HT-29 (cell line): ENCODE data around the gene DOCK10. TPM values are rescaled to one million over a fixed set of nuclear protein-coding genes. Genes with fewer than 3 reads are reported as not detected.

ENCODE experiments used
- DNase-seq: peaks from one replicate; pipeline ENCODE4 v3.0.0-alpha.2; 2015; ENCODE audit warnings: low spot score
- total RNA-seq: library from RNA; depleted of rRNA; stranded (reverse); fragments of >200 nt; shearing (Covaris generic); gene quantifications from 2 replicates; pipeline ENCODE4 v1.2.3, GENCODE V29; 2014

Gene DOCK10
- total RNA-seq, 1 experiment from 2014 or later, result not detected

- DNase-seq, result no peak
These were observed 59.2 kb downstream of the DOCK10 start for GRCh38 chr2:224982910-224983711.

- no peak for DNase-seq
These were observed 60.0 kb downstream of the DOCK10 start for GRCh38 chr2:224982226-224982625.

GRCh38 chr2:224976629-224977525, 65.4 kb downstream of the DOCK10 start:
- no peak for DNase-seq

DNA sequence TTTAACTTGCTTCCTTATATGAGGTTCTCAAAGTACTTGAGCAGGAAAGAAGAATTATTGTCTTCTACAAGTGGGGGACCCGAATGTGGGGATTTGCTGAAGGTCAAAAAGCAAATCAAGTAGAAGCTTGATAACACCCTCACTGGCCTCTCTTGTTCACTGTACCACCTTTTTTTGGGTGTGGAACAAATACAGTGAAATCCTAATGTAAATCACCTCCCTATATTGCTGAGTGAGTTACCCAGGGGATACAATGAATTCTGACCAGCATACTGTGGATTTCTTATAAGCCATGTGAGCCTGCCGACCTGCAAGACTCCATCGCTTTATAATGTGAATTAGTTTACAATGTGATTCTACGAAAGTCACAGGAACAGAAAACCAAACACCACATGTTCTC, 66.5 kb downstream of the DOCK10 start:
- no peak for DNase-seq

DNA sequence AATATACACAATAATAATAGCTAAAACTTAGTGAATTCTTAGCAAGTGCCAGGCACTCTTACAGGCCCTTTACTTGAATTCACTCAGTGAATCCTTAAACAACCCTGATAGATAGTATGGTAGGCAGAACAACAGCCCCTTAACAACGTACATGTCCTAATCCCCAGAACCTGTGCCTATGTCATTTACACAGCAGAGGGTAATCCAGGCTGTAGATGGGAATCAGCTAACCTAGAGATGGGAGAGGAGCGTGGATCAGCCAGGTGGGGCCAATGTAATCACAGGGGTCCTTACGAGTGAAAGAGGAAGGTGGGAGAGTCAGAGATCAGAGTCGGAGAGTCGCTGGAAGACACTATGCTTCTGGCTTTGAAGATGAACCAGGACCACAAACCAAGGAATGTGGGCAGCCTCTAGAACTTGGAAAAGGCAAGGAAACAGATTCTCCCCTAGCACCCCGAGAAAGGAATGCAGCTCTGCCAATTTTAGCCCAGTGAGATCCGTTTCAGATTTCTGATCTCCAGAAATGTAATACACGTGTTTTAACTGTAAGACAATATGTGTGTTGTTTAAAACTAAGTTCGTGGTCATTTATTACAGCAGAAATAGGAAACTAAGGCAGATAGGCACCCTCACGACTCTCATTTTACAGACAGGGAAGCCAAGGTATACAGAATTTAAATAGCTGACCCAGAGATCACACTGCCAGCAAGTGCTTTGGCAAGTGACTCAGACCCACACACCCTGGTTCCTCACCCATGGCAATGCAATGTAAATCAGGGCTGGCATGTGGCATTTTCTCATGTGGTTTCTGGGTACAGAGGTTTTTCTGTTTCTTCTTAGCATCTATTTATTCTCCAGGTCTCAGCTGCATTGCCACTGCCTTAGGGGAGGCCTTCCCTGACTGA, 68.9 kb downstream of the DOCK10 start:
- no peak for DNase-seq

DNA sequence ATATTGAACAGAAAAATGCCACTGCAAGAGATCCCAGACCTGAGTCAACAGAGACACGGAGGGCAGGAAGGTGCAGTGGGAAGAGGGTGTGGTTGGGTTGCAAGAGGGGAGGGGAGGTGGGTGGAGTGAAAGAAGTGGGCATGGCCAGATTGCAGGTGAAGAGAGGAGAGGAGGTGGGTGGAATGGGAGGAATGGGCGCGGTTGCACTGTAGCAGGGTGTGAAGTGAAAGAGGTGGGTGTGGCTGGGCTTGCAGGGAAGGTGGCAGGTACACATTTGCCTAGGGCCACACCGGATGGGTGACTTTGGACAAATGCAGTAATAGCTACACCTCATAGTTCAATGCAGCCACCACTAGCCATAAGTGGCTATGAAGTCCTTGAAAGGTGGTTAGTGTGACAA, 71.1 kb downstream of the DOCK10 start:
- DNase-seq, result no peak

DNA sequence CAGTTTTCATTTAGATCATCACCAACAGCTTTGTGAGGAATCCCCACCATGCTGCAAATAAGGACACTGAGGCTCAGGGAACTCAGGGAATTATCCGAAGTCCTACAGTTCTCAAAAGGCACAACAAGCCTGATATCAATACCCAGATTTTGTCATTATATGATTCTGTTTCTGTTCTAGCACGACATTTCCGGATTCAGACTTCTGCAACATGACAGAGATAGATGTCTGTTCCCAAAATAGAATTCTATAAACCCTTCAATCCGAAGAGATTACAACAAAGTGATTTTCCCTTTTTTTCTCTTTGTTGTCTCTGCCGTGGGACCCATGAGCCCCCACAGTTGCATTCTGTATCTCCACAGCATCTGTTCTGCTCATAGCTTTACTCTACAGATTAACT, 72.0 kb downstream of the DOCK10 start:
- no peak for DNase-seq

GRCh38 chr2:224969633-224970260, 72.5 kb downstream of the DOCK10 start:
- DNase-seq, result no peak

DNA sequence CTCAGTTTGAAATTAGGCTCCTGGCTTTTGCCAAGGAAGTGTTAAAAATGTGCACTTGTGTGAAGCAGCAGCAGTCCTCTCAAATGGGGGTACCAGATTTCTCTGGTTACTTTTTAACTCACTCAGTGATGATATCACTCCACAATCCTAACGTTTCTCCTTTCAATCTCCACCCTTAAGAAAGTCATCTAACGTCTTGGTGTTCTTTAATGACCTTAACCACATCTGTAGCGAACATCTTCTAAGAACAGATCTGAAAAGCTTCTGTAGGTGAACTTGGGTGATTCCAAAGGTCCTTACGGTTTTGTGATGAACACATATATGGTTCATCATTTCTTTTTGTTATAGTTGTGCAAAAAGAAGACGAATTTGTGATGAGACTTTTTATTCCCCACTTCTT, 73.2 kb downstream of the DOCK10 start:
- DNase-seq, result no peak

- no peak for DNase-seq
These were observed 74.2 kb downstream of the DOCK10 start for GRCh38 chr2:224968051-224968450.

DNA sequence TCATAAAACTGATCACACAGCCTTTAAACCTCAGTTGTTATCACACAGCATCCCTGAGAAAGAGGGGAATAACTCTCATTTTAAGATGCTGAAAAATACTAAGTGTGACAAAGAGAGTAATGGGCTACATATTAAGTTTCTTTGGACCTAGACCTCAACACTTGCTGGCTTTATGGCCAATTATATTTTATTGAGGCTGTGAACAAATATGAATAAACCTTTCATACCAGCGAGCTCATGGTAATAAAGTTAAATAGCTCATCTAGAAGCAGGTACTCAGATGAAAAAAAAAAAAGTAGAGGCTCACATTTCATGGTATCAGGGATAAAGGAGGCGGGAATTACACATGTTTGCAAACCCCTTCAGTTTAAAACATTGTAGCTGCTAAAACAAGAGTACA, 75.7 kb downstream of the DOCK10 start:
- no peak for DNase-seq

- no peak for DNase-seq
These were observed 82.7 kb downstream of the DOCK10 start for GRCh38 chr2:224959556-224959955.

- no peak for DNase-seq
These were observed 83.4 kb downstream of the DOCK10 start for GRCh38 chr2:224958873-224959272.

DNA sequence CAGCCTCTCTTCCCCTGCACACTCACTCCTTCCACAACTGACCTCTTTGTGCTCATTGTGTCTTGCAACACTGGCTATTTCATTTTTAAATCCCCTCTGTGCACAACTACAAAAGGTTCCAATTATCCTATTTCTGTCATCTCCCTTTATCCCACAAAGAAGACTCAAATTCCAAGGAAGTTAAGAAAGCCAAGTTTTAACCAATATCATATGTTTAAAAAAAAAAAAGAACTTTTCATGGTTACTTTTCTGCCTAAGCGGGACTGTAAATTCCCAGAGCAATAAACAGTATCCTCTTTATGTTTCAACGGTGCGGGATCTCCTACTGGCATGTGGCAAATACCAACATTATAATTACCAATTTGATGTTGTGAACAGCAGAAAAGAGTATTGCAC, 83.8 kb downstream of the DOCK10 start:
- no peak for DNase-seq

DNA sequence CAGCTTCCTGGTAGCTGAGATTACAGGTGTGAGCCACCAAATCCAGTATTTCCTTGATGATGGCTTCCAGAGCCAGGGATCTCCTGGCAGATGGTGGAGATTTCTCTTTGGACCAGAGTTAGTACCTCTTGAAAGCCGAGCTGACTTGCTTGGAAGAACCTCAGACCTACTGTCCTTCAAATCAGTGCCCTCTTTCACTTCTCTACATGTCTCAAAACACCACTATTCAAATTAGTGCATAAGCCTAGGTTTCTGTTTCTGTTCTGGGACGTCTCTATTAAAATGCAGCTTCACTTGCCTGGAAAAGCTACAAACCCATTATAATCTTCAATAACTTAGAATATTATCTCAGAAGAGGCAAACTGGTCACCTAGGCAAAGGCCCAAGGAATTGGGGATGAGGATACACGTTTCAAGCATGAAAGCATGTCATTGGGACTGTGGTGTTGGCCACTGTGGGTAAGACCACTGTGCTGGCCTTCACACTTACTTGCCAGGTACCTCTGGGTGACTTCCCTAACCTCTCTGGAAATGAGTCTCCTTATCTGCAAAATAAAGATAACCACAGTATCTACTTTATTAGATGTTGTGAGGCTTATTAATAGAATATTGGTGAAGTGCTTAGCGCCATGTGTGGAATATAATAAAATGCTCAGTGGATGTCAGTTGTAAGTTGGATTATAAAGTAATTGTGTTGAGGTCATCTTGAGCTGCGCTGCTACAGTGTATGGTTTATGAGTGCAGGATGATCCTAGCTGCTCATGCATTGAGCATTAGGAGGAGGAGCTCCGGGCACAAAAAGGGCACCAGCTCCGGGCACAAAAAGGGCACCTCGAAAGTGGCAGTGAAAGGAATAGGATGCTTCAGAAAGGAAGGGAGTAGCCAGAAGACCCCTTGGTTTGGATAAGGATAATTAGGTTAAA, 84.5 kb downstream of the DOCK10 start:
- DNase-seq, result no peak

DNA sequence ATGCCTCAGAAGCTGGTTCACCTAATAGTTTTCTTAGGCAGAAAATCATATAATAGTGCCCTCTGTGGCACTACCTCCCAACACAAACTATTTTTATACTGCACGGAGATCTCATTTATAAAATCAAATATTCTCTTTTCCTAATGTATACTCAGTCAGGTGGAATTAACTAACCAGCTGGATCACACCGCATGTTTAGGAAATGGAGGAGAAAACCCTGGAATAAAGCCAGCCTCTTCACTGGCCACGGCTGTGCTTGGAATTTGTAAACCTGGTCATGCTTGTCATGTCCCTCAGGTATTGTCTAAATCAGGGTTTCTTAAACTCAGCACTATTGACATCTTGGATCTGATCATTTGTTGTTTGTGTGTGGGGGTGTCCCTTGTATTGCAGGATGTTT, 85.6 kb downstream of the DOCK10 start:
- no peak for DNase-seq

DNA sequence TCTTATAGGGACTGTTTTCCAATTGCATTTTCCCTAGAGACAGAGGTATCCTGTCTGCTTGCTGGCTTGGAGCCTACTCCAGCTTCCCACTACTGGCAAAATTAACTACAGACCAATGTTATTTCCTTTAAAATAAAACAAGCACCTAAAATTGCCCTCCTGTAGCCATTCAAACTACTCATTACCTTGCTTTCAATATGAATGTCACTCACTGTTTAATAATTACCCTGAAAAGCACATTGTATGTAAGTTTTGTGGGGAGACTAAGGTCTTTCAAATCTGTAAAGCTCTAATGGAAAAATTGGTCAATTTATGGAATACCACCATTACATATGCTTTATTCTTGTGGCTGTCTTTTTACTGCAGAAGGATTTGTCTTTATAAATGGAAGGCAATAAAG, 87.3 kb downstream of the DOCK10 start:
- DNase-seq, result no peak

GRCh38 chr2:224952936-224953657, 89.2 kb downstream of the DOCK10 start:
- DNase-seq, result no peak

DNA sequence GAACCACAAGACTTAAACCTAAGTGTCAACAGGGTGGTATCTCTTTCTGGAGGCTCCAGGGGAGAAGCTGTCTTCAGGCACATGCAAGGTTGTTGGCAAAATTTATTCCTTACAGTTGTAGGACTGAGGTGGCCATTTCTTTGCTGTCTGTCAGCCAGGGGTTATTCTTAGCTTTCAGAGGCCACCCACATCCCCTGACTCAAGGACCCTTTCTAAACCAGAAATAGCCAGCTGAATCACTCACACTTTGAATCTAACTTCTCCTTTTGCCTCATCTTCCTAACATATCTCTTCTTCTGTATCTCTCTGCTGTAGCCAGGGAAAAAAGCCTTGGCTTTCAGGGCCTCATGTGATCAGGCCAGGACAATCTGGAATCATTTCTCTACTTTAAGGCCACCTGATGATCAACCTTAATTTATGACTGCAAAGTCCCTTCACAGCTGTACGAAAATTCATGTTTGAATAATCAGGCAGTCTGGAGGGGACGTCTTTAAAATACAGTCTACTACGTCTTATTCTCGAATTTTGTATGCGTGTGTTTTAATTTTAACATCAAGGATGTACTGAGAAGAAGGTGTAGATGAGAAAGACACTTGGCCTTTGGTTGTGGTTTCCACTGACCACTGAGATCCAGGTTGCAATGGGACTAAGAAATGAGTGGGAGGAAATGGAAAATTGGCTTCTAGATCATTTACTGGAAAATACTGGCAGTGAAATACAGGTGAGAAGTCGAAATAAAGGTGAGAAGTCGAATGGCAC, 90.4 kb downstream of the DOCK10 start:
- no peak for DNase-seq
